GM12801 (cell line): Measurements from ENCODE around the gene VHLL.

Experiments
- TF ChIP-seq, protein P1 (sequence below): IDR thresholded peaks from one replicate; pipeline ENCODE4 v1.5.1; 2011; ENCODE audit warnings: control low read depth; ENCODE audit not compliant: insufficient read length; ENCODE audit errors: extremely low read depth

VHLL gene

DNA sequence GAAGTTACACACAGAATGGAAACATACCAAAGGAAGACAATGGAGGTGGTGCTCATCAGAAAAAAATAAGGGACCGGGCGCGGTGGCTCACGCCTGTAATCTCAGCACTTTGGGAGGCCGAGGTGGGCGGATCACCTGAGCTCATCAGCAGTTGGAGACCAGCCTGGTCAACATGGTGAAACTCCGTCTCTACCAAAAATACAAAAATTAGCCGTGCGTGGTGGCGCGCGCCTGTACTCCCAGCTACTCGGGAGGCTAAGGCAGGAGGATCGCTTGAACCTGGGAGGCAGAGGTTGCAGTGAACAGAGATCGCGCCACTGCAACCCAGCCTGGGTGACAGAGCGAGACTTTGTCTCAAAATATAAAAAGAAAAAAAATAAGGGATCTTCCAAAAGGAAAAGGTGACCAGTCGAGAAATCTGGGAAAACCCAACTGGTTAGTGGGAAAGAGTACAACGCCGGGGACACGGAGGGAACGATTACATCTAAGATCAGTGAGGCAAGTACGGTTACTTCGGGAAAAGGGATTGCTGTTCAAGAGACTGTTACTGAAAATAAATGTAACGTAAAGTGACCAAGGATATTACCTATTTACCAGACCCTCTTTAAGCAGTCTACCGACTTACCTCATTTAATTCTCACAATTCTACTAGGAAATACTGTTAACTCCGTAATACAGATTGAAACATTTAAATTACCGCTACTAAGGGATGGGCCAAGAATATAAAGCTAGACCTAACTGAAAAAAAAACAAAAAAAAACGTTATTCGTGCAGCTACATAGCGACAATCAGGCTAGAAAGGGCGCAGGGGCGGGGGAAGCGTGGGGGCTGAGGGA, 38.2 kb upstream of the VHLL start:
- TF ChIP-seq, protein P1, sequence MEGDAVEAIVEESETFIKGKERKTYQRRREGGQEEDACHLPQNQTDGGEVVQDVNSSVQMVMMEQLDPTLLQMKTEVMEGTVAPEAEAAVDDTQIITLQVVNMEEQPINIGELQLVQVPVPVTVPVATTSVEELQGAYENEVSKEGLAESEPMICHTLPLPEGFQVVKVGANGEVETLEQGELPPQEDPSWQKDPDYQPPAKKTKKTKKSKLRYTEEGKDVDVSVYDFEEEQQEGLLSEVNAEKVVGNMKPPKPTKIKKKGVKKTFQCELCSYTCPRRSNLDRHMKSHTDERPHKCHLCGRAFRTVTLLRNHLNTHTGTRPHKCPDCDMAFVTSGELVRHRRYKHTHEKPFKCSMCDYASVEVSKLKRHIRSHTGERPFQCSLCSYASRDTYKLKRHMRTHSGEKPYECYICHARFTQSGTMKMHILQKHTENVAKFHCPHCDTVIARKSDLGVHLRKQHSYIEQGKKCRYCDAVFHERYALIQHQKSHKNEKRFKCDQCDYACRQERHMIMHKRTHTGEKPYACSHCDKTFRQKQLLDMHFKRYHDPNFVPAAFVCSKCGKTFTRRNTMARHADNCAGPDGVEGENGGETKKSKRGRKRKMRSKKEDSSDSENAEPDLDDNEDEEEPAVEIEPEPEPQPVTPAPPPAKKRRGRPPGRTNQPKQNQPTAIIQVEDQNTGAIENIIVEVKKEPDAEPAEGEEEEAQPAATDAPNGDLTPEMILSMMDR, result no peak

GRCh38 chr1:156336242-156336641, 37.1 kb upstream of the VHLL start:
- TF ChIP-seq, protein P1, result no peak

- TF ChIP-seq, protein P1, result no peak
Observed at GRCh38 chr1:156320560-156320959, 21.5 kb upstream of the VHLL start.

GRCh38 chr1:156319664-156320063, 20.6 kb upstream of the VHLL start:
- TF ChIP-seq, protein P1, result no peak

GRCh38 chr1:156316909-156317308, 17.8 kb upstream of the VHLL start:
- TF ChIP-seq, protein P1, result no peak

GRCh38 chr1:156310962-156311361, 11.9 kb upstream of the VHLL start:
- TF ChIP-seq, protein P1, result no peak

DNA sequence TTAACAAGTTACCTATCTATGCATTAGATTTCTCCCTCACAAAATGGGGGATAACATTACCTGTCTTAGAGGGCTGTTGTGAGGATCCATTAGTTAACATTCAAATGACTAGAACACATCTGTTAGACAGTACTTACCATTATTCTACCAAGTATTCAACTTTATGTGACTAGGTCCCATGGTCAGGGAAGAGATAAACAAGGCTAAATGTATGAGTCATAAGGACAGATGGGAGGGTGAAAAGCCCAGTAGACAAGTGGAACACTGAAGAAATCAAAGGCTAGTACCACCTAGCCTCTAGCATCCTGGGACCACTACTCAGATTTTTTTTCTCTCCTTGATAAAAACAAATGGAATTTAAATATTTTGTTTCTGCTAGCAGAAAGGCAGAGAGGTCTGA, 9.0 kb upstream of the VHLL start:
- TF ChIP-seq, protein P1, result no peak
